WI38 (cell line): Measurements from ENCODE around the gene FUBP1.
"Not testable (repeated sequence)": the region's sequence is repeated elsewhere in the genome, so short reads cannot be mapped to it uniquely, and the experiment has no call there.

Experiments
- H3K4me3 ChIP-seq: 2 replicates; pipeline ENCODE4 v1.5.1; 2011; ENCODE audit warnings: low read depth, mild to moderate bottlenecking, control low read depth, low read length
- TF ChIP-seq, protein P1 (sequence below): IDR thresholded peaks from 2 replicates; pipeline ENCODE4 v1.5.1; 2012; ENCODE audit warnings: low read depth, mild to moderate bottlenecking, control low read depth, low read length

FUBP1 gene

DNA sequence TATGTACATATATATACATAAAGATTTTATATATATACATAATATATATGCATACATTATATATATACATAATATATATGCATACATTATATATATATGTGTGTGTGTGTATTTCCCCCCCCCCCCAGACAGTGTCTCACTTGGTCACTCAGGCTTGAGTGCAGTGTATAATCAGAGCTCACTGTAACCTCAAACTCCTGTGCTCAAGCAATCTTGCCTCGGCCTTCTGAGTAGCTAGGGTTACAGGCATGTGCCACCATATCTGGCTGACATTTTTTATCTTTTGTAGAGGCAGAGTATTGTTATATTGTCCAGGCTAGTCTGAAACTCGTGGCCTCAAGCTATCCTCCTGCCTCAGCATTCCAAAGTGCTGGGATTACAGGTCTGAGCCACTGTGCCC, 9.0 kb upstream of the FUBP1 start:
- TF ChIP-seq, protein P1, sequence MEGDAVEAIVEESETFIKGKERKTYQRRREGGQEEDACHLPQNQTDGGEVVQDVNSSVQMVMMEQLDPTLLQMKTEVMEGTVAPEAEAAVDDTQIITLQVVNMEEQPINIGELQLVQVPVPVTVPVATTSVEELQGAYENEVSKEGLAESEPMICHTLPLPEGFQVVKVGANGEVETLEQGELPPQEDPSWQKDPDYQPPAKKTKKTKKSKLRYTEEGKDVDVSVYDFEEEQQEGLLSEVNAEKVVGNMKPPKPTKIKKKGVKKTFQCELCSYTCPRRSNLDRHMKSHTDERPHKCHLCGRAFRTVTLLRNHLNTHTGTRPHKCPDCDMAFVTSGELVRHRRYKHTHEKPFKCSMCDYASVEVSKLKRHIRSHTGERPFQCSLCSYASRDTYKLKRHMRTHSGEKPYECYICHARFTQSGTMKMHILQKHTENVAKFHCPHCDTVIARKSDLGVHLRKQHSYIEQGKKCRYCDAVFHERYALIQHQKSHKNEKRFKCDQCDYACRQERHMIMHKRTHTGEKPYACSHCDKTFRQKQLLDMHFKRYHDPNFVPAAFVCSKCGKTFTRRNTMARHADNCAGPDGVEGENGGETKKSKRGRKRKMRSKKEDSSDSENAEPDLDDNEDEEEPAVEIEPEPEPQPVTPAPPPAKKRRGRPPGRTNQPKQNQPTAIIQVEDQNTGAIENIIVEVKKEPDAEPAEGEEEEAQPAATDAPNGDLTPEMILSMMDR = no peak
- H3K4me3 ChIP-seq = no peak overlapping the region

DNA sequence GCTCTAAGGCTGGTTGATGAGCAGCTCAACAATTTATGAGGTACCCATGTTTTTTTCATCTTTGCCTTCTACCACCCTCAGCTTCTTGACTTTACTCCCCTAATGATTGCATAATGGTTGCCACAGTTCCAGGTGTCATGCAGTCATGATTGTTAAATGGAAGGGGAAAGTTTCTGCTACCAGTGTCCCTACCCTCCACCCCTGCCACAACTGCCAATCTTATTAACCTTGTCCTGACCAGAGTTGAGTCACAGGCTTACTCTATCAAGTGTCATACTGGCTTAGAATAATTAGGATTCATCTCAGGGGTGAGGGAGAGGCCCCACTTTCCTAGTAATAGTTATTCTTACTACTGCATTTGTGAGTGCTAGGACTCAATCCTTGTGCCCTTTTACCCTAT, 7.9 kb upstream of the FUBP1 start:
- H3K4me3 ChIP-seq = no peak overlapping the region
- TF ChIP-seq, protein P1 = no peak

DNA sequence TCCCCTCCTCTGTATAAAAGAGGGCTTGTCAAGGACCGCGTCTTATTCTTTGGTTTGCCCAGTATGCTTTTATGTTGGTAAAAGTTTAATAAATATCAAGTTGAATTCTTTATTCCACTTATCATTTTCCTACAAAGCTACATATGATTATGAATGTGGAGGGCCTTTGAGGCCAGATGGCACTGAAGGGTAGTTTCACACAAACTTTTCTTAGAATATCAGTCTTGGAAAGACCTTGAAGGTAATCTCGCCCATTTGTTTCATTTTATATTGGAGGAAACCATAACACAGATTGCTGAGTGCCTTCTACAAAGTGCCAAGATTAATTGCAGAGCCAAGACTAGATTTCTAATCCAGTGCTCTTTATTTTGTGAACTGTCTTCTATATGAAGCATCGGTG, 5.8 kb upstream of the FUBP1 start:
- TF ChIP-seq, protein P1 = no peak
- no peak overlapping the region for H3K4me3 ChIP-seq

DNA sequence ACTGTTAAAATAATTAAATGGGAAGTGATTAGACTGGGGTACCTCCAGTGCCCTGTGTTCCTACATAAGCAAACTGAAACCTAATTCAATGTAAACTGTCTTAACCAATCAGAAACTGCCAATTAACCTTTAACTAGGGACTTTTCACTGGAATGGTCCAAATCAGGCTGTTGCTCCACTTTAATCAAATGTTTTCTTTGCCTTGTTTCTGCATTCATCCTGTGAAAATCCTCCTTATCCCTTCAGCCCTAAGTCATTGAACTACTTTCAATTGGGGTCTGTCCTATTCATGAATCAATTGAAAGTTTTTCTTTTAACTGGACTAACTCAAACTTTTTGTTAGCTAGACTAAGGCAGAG, 5.1 kb upstream of the FUBP1 start:
- no peak overlapping the region for H3K4me3 ChIP-seq

DNA sequence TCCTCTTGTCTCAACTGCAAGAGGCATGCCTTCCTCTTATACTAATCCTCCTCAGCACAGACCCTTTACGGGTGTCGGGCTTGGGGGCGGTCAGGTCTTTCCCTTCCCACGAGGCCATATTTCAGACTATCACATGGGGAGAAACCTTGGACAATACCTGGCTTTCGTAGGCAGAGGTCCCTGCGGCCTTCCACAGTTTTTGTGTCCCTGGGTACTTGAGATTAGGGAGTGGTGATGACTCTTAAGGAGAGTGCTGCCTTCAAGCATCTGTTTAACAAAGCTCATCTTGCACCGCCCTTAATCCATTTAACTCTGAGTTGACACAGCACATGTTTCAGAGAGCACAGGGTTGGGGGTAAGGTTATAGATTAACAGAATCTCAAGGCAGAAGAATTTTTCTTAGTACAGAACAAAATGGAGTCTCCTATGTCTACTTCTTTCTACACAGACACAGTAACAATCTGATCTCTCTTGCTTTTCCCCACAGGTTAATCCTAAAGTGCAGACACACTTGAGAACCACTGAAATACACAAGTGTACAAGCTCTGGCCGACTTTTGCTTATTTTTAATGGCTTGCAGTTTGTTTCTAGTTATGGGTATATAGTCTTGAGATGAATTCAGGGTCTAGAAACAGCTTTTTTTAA, 4.6 kb upstream of the FUBP1 start:
- not testable (repeated sequence) for H3K4me3 ChIP-seq

More for the DNA sequence above, 5.1 kb upstream of the FUBP1 start:
- TF ChIP-seq, protein P1 = no peak

DNA sequence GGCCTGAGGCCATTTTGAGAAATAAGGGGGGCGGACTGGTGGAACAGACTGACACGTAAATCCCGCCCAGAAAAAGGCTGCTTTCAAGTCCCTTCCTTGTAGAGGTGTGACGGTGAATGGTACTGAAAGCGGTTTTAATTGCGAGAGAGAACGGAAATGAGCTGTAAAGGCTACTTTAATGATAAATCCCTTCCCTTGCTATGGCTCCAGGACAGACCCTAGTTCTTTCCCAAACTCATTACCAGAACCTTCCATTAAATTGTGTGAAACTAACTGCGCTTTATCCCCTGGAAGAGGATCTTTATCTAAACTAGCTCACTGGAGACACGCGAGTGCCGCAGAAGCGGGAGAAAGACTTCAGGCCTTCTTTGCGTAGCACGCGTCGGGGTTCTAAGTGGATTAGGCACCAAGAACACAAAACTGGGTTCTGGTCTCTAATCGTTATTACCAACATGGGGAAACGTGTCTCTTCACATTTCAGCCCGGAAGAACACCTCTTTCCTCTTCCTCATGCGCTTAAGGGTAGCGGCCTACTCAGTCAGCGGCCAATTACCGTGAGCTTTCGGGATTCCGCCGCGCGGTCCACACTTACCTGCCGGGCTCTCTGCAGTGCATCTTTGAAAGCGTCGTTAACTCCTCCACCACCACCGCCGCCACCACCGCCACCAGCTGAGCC, 441 bp downstream of the FUBP1 start:
- TF ChIP-seq, protein P1 = no peak
- H3K4me3 ChIP-seq = peak overlapping the region; percentile 98

DNA sequence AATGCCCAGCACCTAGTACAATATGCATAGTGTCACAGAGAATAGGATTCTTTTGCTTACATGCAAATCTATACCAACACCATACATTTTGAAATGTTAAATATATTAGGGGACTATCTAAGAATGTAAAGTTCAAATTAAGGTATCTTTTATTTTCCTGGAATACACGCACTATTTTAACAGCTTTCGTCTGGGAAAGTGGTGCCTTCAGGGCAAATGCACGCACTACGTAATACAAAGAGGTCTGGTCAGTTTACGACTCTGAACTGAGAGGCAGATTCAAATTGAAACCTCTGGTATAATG, 931 bp downstream of the FUBP1 start:
- TF ChIP-seq, protein P1 = no peak
- H3K4me3 ChIP-seq = peak overlapping the region; percentile 98
